ENCODE measurements around the gene HTRA1.

DNA sequence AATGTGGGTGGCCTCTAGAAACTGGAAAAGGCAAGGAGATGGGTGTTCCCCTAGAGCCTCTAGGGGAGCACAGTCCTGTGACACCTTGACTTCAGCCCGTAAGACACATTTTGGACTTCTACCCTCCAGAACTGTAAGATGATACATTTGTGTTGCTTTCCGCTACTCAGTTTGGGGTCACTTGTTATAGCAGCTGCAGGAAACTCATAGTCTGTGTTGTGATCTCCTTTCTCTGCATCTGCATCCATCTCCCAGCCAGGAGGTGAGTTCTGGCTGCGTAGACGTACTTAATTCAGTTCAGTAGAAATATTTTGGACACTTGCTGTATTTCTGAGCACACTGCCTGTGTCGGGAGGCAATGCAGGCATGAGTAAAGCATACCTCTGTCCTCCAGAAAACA, 69.9 kb downstream of the HTRA1 start:
- TF ChIP-seq POLR2A (IDR thresholded peaks at IDR 0.05): no peak
- TF ChIP-seq, protein P1, sequence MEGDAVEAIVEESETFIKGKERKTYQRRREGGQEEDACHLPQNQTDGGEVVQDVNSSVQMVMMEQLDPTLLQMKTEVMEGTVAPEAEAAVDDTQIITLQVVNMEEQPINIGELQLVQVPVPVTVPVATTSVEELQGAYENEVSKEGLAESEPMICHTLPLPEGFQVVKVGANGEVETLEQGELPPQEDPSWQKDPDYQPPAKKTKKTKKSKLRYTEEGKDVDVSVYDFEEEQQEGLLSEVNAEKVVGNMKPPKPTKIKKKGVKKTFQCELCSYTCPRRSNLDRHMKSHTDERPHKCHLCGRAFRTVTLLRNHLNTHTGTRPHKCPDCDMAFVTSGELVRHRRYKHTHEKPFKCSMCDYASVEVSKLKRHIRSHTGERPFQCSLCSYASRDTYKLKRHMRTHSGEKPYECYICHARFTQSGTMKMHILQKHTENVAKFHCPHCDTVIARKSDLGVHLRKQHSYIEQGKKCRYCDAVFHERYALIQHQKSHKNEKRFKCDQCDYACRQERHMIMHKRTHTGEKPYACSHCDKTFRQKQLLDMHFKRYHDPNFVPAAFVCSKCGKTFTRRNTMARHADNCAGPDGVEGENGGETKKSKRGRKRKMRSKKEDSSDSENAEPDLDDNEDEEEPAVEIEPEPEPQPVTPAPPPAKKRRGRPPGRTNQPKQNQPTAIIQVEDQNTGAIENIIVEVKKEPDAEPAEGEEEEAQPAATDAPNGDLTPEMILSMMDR (IDR thresholded peaks at IDR 0.05): no peak

All from thyroid gland (tissue), 4 donors.